Fibroblast of skin of right quadriceps (primary cell): ENCODE measurements around the gene PHEX.

Experiments used
- DNase-seq: peaks from one replicate; pipeline ENCODE4 v3.0.0-alpha.2; 2013

Gene PHEX

GRCh38 chrX:22032084-22032483 lies at the start of gene PHEX:
PHEX (plus strand) TSS chrX:22032325; CDS start chrX:22033006, 681 bp downstream.
- no peak for DNase-seq

- peak; percentile 73 for DNase-seq
Measured at GRCh38 chrX:21985332-21985777, 46.8 kb upstream of the PHEX start.

GRCh38 chrX:21986596-21986995 lies 45.5 kb upstream of the PHEX start:
- DNase-seq = peak; percentile 9

GRCh38 chrX:21989384-21989783 lies 42.7 kb upstream of the PHEX start:
- no peak for DNase-seq

GRCh38 chrX:21990832-21991231 lies 41.3 kb upstream of the PHEX start:
- DNase-seq = no peak

- no peak for DNase-seq
Measured at GRCh38 chrX:21991504-21991903, 40.6 kb upstream of the PHEX start.

- DNase-seq = no peak
Measured at GRCh38 chrX:21993265-21993664, 38.9 kb upstream of the PHEX start.

GRCh38 chrX:21996872-21997455 lies 35.2 kb upstream of the PHEX start:
- peak; percentile 57 for DNase-seq

- DNase-seq = no peak
Measured at GRCh38 chrX:21998037-21998436, 34.1 kb upstream of the PHEX start.

GRCh38 chrX:22004866-22005265 lies 27.3 kb upstream of the PHEX start:
- DNase-seq = no peak

GRCh38 chrX:22012051-22012450 lies 20.1 kb upstream of the PHEX start:
- DNase-seq = no peak

- no peak for DNase-seq
Measured at GRCh38 chrX:22012931-22013330, 19.2 kb upstream of the PHEX start.

- no peak for DNase-seq
Measured at GRCh38 chrX:22015139-22015750, 16.9 kb upstream of the PHEX start.

- no peak for DNase-seq
Measured at GRCh38 chrX:22021751-22022324, 10.3 kb upstream of the PHEX start.

- DNase-seq = no peak
Measured at GRCh38 chrX:22024577-22024976, 7.5 kb upstream of the PHEX start.

GRCh38 chrX:22025751-22026150 lies 6.4 kb upstream of the PHEX start:
- DNase-seq = no peak

GRCh38 chrX:22026731-22027130 lies 5.4 kb upstream of the PHEX start:
- no peak for DNase-seq

- no peak for DNase-seq
Measured at GRCh38 chrX:22032506-22032905, 381 bp downstream of the PHEX start.

GRCh38 chrX:22033818-22034217 lies 1.7 kb downstream of the PHEX start:
- DNase-seq = no peak

GRCh38 chrX:22035236-22035635 lies 3.1 kb downstream of the PHEX start:
- no peak for DNase-seq

GRCh38 chrX:22037225-22037624 lies 5.1 kb downstream of the PHEX start:
- no peak for DNase-seq

- DNase-seq = no peak
Measured at GRCh38 chrX:22037911-22038537, 5.9 kb downstream of the PHEX start.

GRCh38 chrX:22039541-22039940 lies 7.4 kb downstream of the PHEX start:
- no peak for DNase-seq

- no peak for DNase-seq
Measured at GRCh38 chrX:22040184-22040583, 8.1 kb downstream of the PHEX start.
